ENCODE results near the gene PGAP2.

The PGAP2 gene

GRCh38 chr11:3825473-3826154 lies 17.3 kb downstream of the PGAP2 start:
- no peak overlapping the region for H3K4me3 ChIP-seq (ENCODE audit: low read depth, low read length)
- DNase-seq (ENCODE audit: low read depth): no peak
- TF ChIP-seq, protein P1, sequence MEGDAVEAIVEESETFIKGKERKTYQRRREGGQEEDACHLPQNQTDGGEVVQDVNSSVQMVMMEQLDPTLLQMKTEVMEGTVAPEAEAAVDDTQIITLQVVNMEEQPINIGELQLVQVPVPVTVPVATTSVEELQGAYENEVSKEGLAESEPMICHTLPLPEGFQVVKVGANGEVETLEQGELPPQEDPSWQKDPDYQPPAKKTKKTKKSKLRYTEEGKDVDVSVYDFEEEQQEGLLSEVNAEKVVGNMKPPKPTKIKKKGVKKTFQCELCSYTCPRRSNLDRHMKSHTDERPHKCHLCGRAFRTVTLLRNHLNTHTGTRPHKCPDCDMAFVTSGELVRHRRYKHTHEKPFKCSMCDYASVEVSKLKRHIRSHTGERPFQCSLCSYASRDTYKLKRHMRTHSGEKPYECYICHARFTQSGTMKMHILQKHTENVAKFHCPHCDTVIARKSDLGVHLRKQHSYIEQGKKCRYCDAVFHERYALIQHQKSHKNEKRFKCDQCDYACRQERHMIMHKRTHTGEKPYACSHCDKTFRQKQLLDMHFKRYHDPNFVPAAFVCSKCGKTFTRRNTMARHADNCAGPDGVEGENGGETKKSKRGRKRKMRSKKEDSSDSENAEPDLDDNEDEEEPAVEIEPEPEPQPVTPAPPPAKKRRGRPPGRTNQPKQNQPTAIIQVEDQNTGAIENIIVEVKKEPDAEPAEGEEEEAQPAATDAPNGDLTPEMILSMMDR (IDR thresholded peaks at IDR 0.05; ENCODE audit: low read depth, low read length, missing control alignments): no peak

DNA sequence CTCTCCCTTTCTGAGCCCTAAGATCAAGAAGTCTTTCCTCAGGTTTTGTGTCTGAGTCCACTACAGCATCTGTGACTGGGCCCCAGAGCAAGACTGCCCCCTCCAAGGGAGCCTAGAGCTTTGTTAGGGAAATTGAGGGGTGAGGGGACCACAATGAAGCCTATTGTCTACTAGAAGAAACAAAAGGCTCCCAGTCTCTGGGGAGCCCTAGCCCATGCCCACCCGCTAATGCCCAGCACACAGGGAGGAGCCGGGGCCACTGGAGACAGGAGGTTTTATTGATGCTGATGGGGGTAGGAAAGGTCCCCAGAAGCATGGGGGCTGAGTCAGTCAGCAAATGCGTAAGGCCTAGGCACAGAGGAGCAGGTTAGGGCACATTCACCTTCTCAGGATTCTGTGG lies 18.4 kb downstream of the PGAP2 start:
- TF ChIP-seq, protein P1 (IDR thresholded peaks at IDR 0.05; ENCODE audit: low read depth, low read length, missing control alignments): no peak
- H3K4me3 ChIP-seq (ENCODE audit: low read depth, low read length): no peak overlapping the region
- no peak for DNase-seq (ENCODE audit: low read depth)

- no peak overlapping the region for H3K4me3 ChIP-seq (ENCODE audit: low read depth, low read length)
- DNase-seq (ENCODE audit: low read depth): no peak
- TF ChIP-seq, protein P1 (IDR thresholded peaks at IDR 0.05; ENCODE audit: low read depth, low read length, missing control alignments): no peak
These were observed 19.2 kb downstream of the PGAP2 start for GRCh38 chr11:3827434-3828186.

DNA sequence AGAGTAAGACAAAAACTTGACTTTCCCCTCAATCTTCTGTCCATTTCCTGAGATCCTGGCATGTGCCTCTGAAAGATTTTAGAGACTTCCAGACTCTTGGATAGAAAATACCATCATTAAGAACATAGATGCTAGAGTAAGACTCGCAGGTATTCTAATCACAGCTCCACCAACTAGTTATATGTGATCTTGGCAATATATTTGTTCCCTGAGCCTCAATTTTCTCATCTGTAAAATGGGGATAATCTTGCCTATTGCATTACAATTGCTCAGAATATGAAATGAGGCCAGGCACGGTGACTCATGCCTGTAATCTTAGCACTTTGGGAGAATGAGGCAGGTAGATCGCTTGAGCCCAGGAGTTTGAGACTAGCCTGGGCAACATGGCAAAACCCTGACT lies 21.7 kb downstream of the PGAP2 start:
- TF ChIP-seq, protein P1 (IDR thresholded peaks at IDR 0.05; ENCODE audit: low read depth, low read length, missing control alignments): no peak
- H3K4me3 ChIP-seq (ENCODE audit: low read depth, low read length): no peak overlapping the region
- DNase-seq (ENCODE audit: low read depth): no peak

- TF ChIP-seq, protein P1 (IDR thresholded peaks at IDR 0.05; ENCODE audit: low read depth, low read length, missing control alignments): no peak
- no peak for DNase-seq (ENCODE audit: low read depth)
- no peak overlapping the region for H3K4me3 ChIP-seq (ENCODE audit: low read depth, low read length)
These were observed 22.4 kb downstream of the PGAP2 start for GRCh38 chr11:3830730-3831129.

DNA sequence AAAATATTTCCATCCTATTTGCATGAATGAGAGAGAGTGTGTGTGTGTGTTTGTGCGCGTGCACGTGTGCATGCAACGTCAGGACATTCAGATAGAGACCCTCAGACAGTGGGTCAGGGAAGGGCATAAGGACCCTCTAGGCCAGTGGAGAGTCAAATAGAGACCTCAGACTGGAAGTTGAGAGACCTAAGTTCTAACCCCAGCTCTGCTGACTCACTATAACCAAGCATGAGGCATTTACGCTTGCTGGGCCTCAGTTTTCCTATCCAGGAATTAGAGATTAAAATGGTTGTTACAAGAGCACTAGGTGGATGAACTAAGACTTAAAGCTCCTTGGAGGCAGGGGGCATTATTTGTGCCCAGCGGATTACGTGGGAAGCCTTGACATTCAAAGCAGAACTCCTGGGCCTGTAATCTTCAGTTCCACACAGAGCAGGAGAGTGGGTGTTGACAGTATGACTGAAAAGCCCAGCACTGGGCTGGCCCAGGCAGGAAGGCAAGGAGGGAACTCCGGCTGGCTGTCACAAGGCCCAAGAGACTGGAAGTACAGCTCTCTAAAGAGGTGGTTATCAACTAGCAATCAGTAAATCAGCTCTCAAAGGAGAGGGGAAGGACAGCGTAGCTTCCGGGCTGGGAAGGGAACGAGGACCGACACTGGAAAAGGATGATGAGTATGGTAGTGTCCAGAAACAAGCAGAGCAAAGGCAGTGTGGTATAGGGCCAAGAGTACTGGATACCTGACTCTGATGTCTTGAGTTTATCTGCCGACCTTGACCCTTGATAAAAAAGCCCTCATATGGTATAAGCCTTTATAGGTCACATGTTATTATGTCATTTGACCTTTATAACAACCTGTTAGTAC lies 23.2 kb downstream of the PGAP2 start:
- DNase-seq (ENCODE audit: low read depth): no peak
- TF ChIP-seq, protein P1 (IDR thresholded peaks at IDR 0.05; ENCODE audit: low read depth, low read length, missing control alignments): no peak
- H3K4me3 ChIP-seq (ENCODE audit: low read depth, low read length): no peak overlapping the region

Measured in GM12864 (cell line).